Measurements from ENCODE around the gene POTEI. TPM values are rescaled to one million over a fixed set of nuclear protein-coding genes. Genes with fewer than 3 reads are reported as not detected.
"Not testable (repeated sequence)": the region's sequence is repeated elsewhere in the genome, so short reads cannot be mapped to it uniquely, and the experiment has no call there.

Gene POTEI
- total and polyA plus RNA-seq, 2 experiments from 2014 or later = 0.24 to 0.56 TPM

DNA sequence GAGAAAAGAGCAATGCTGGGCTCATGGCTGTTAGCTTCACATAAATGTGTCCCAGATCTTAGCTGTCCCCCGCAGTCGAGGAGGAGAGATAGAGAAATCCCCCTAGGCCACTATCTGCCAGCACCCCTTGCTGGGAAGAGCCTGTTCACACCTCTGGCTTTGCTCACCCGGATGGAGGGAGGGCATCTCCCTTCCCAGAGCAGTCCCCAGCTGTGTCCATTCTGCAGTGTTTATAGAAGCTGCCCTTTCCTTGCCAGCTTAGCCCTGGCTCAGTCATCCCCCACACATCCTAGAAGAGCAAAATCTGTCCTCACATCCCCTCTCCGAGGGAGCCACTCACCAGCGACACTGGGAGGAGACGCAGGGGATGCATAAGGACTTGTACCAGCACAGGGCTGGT is 20.4 kb upstream of the POTEI start:
- H3K27me3 Mint-ChIP-seq (ENCODE audit: insufficient read depth, low read depth, poor library complexity); H3K9me2 ChIP-seq (ENCODE audit: insufficient read depth); H3K4me3 Mint-ChIP-seq; H3K4me1 ChIP-seq (ENCODE audit: insufficient read depth); H3K27me3 ChIP-seq (ENCODE audit: insufficient read depth); H4K20me1 ChIP-seq (replicated peaks; ENCODE audit: insufficient read depth); DNase-seq (ENCODE audit: low spot score); ATAC-seq; H3K9me3 Mint-ChIP-seq; H3K27ac Mint-ChIP-seq; H3K36me3 ChIP-seq (ENCODE audit: insufficient read depth); H3K79me2 ChIP-seq (replicated peaks; ENCODE audit: insufficient read depth); H3K4me3 ChIP-seq; H3K27ac ChIP-seq (ENCODE audit: low read depth); H3K4me1 Mint-ChIP-seq; H3K36me3 Mint-ChIP-seq (ENCODE audit: low read depth); H3K4me2 ChIP-seq; H2AFZ ChIP-seq; H3F3A ChIP-seq (replicated peaks; ENCODE audit: low read depth): not testable (repeated sequence)

DNA sequence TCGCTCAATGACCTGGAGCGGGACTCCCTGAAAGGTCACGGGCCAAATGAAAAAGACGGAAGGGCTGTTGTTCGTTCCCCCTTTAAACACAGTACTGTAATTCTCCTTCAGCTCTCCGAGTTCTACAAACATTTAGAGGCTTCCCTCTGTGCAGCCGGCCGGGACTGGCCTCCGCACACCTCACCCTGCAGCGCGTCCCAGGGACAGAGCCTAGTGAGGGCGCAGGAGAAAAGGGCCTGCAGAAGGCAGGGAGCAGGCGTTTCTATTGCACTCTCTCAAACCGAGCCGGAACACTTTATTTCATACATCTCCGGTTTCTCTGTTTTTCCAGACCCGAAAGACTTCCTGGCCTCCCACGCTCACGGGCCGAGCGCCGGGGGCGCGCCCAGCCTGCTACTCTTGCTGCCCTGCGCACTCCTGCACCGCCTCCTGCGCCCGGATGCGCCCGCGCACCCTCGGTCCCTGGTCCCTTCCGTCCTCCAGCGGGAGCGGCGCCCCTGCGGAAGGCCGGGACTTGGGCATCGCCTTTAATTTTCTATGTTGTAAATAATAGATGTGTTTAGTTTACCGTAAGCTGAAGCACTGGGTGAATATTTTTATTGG is 18.3 kb upstream of the POTEI start:
- H3K36me3 Mint-ChIP-seq (ENCODE audit: low read depth); H3K27ac Mint-ChIP-seq; H3K4me3 ChIP-seq; H3K4me2 ChIP-seq; DNase-seq (ENCODE audit: low spot score); H3K9me2 ChIP-seq (ENCODE audit: insufficient read depth); H3K4me1 ChIP-seq (ENCODE audit: insufficient read depth); H3K27me3 Mint-ChIP-seq (ENCODE audit: insufficient read depth, low read depth, poor library complexity); H3K27ac ChIP-seq (ENCODE audit: low read depth); H3K27me3 ChIP-seq (ENCODE audit: insufficient read depth); H3K36me3 ChIP-seq (ENCODE audit: insufficient read depth); H4K20me1 ChIP-seq (replicated peaks; ENCODE audit: insufficient read depth); H3F3A ChIP-seq (replicated peaks; ENCODE audit: low read depth); H3K4me3 Mint-ChIP-seq; H2AFZ ChIP-seq; H3K9me3 Mint-ChIP-seq; H3K79me2 ChIP-seq (replicated peaks; ENCODE audit: insufficient read depth); H3K4me1 Mint-ChIP-seq: not testable (repeated sequence)
- ATAC-seq = peak; percentile 85

DNA sequence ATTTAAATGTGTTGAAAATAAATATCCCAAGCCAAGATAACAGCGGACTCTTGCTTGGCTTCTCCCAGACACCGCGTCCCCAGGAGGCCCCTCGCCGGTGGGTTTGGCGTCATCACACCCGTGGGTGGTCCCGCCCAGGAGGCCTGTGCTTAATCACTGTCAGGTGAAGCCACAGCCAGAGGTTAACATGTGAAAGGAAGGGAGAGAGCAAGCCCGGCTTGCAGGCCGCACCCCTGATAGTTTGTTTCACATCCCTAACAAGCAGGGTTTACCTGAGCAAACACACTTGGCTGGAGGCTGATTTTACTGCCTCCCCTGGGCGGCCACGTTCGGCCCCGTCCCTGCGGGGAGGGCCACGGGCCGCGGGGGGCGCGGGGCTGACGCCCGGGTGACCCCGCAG is 13.3 kb upstream of the POTEI start:
- H3K4me3 Mint-ChIP-seq; H3K79me2 ChIP-seq (replicated peaks; ENCODE audit: insufficient read depth); H3K4me2 ChIP-seq; H3K36me3 ChIP-seq (ENCODE audit: insufficient read depth); H3K9me2 ChIP-seq (ENCODE audit: insufficient read depth); H3F3A ChIP-seq (replicated peaks; ENCODE audit: low read depth); H3K4me3 ChIP-seq; H3K27me3 Mint-ChIP-seq (ENCODE audit: insufficient read depth, low read depth, poor library complexity); H4K20me1 ChIP-seq (replicated peaks; ENCODE audit: insufficient read depth); H3K27ac Mint-ChIP-seq; H3K27me3 ChIP-seq (ENCODE audit: insufficient read depth); H3K36me3 Mint-ChIP-seq (ENCODE audit: low read depth); DNase-seq (ENCODE audit: low spot score); H3K27ac ChIP-seq (ENCODE audit: low read depth); H3K4me1 Mint-ChIP-seq; H3K4me1 ChIP-seq (ENCODE audit: insufficient read depth); H3K9me3 Mint-ChIP-seq; H2AFZ ChIP-seq: not testable (repeated sequence)
- peak; percentile 71 for ATAC-seq

DNA sequence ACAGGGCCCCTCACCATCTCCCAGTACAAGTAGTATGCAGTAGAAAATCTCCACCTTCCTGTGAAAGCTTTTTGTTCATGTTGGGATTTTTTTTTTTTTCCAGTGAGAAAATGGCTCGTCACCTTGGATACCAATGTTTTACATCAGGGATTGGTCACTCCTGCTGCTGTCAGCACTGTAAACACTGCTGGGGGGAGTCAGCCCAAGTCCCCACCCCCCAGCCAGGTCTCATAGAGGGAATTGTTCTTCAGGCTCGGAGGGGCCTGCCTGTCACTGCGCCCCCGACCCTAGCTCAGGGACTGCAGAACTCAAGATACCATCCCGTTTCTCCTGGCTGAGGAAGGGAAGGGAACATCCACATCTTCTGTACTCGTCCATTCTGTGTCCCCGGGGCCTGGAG is 11.9 kb upstream of the POTEI start, which contains the start of gene CFC1B:
CFC1B (plus strand) TSS at position 231 of the 400 bp plus-strand sequence. CDS start 263 bp downstream, outside the sequence.
- not testable (repeated sequence) for H3K4me3 Mint-ChIP-seq; H3K4me3 ChIP-seq; H3K27me3 ChIP-seq (ENCODE audit: insufficient read depth); DNase-seq (ENCODE audit: low spot score); H3F3A ChIP-seq (replicated peaks; ENCODE audit: low read depth); H3K4me2 ChIP-seq; H3K4me1 Mint-ChIP-seq; H3K27me3 Mint-ChIP-seq (ENCODE audit: insufficient read depth, low read depth, poor library complexity); H3K79me2 ChIP-seq (replicated peaks; ENCODE audit: insufficient read depth); H3K36me3 ChIP-seq (ENCODE audit: insufficient read depth); ATAC-seq; H3K27ac ChIP-seq (ENCODE audit: low read depth); H2AFZ ChIP-seq; H4K20me1 ChIP-seq (replicated peaks; ENCODE audit: insufficient read depth); H3K36me3 Mint-ChIP-seq (ENCODE audit: low read depth); H3K4me1 ChIP-seq (ENCODE audit: insufficient read depth); H3K9me2 ChIP-seq (ENCODE audit: insufficient read depth); H3K27ac Mint-ChIP-seq; H3K9me3 Mint-ChIP-seq

DNA sequence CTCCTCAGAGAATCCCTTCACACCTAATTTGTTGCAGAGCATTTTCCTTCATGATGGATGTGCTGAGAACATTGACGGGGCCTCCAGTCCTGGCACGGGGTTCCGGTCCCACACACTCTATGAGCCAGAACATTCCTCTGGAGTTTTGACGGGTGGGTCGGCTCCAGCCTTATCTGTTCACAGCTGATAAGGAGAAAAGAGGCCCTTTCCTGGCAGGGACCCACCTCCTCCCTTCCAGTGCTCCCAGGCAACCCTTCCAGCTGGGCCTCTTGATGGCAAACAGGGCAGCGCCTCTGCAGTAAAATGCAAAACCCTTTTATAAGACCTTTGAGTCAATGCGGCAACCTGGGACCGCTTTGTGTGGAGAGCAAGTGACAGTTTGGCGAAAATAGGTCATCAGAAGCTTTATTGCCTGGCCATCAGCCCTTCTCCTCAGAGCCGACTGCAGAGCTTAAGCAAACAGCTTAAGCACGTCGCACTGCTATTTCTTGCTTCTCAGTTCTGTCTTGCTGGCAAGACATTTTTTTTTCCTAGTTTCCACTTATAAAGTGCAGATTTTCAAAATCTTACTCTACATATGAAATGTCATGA is 9.5 kb upstream of the POTEI start:
- H4K20me1 ChIP-seq (replicated peaks; ENCODE audit: insufficient read depth) = not testable (repeated sequence)

DNA sequence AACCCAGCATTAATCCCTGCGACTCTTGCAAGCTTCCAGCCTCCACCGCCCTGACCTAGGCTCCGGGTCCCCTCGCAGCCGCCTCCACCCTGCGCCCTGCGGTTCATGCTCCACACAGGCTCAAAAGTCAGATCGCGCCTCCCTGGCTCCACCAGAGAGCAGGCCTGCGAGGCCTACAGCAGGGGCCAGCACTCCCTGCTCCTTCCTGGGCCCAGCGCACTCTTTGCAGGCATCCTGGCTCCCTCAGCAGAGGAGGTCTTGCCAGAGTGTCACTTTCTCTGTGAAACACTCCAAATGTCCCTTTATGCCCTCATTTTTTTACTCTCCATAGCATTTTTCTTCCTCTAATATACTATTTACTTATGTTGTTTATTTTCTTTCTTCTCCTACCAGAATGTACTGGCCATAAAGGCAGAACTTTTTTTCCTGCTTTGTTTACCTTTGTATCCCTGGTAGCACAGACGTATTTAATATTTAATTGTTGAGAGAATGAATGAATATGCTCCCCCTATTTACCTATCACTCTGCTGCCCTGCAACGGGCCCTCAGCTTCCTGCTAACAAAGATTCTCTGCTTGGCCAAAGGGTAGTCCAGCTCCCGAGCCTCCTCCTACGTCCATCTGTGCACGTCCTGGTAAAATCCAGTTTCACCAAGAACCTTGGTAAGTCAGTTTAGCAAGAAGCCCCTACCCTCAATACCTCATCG is 2.8 kb upstream of the POTEI start:
- H3K36me3 Mint-ChIP-seq (ENCODE audit: low read depth); H3K9me3 Mint-ChIP-seq; H4K20me1 ChIP-seq (replicated peaks; ENCODE audit: insufficient read depth); H3K4me3 ChIP-seq; H2AFZ ChIP-seq; H3K36me3 ChIP-seq (ENCODE audit: insufficient read depth); H3K27ac Mint-ChIP-seq; H3K4me3 Mint-ChIP-seq; H3K27me3 Mint-ChIP-seq (ENCODE audit: insufficient read depth, low read depth, poor library complexity); H3K4me1 Mint-ChIP-seq; H3K27ac ChIP-seq (ENCODE audit: low read depth); DNase-seq (ENCODE audit: low spot score); H3K27me3 ChIP-seq (ENCODE audit: insufficient read depth); H3F3A ChIP-seq (replicated peaks; ENCODE audit: low read depth); H3K4me2 ChIP-seq; H3K79me2 ChIP-seq (replicated peaks; ENCODE audit: insufficient read depth); H3K4me1 ChIP-seq (ENCODE audit: insufficient read depth); H3K9me2 ChIP-seq (ENCODE audit: insufficient read depth): not testable (repeated sequence)
- ATAC-seq = peak; percentile 97

More for the DNA sequence above, 9.5 kb upstream of the POTEI start:
- H3K4me1 ChIP-seq (ENCODE audit: insufficient read depth); H3K27me3 Mint-ChIP-seq (ENCODE audit: insufficient read depth, low read depth, poor library complexity); H2AFZ ChIP-seq; H3K36me3 ChIP-seq (ENCODE audit: insufficient read depth); H3K4me2 ChIP-seq; H3K4me1 Mint-ChIP-seq; H3K9me2 ChIP-seq (ENCODE audit: insufficient read depth); H3K79me2 ChIP-seq (replicated peaks; ENCODE audit: insufficient read depth); H3K36me3 Mint-ChIP-seq (ENCODE audit: low read depth); H3F3A ChIP-seq (replicated peaks; ENCODE audit: low read depth); H3K4me3 ChIP-seq; H3K27me3 ChIP-seq (ENCODE audit: insufficient read depth); ATAC-seq; DNase-seq (ENCODE audit: low spot score); H3K9me3 Mint-ChIP-seq; H3K27ac ChIP-seq (ENCODE audit: low read depth); H3K4me3 Mint-ChIP-seq; H3K27ac Mint-ChIP-seq: not testable (repeated sequence)
